Sigmoid colon (tissue), 7 donors: ENCODE measurements around the gene TM4SF1. TPM values are rescaled to one million over a fixed set of nuclear protein-coding genes. Genes with fewer than 3 reads are reported as not detected.
A peak's percentile ranks its signal among the peaks of the same experiment; 100 is the strongest.

Source experiments
- DNase-seq: peaks from one replicate; pipeline ENCODE4 v3.0.0-alpha.2; 2019
- H3K27ac ChIP-seq, 4 donors: fragments of 200-600 bp; sonication (generic); one replicate each; pipeline ENCODE4 v1.5.1; 2016 to 2019; ENCODE audit warnings: mild to moderate bottlenecking in 1 of 4
- H3K27me3 ChIP-seq, 3 donors: fragments of 200-600 bp; sonication (generic); one replicate each; pipeline ENCODE4 v1.5.1; 2019; ENCODE audit warnings: mild to moderate bottlenecking in 1 of 3
- H3K36me3 ChIP-seq, 4 donors: fragments of 200-600 bp; sonication (generic); one replicate each; pipeline ENCODE4 v1.5.1; 2016 to 2019
- H3K4me1 ChIP-seq, 4 donors: fragments of 200-600 bp; sonication (generic); one replicate each; pipeline ENCODE4 v1.5.1; 2017 to 2019
- H3K4me3 ChIP-seq, 4 donors: fragments of 200-600 bp; sonication (generic); one replicate each; pipeline ENCODE4 v1.5.1; 2017 to 2019; ENCODE audit warnings: mild to moderate bottlenecking in 2 of 4, moderate library complexity in 1 of 4
- H3K9me3 ChIP-seq, 4 donors: fragments of 200-600 bp in 3 of 4; sonication (generic) in 3 of 4; one replicate each; pipeline versions ENCODE4 v1.5.1 to v1.6.1; 2013 to 2019
- CTCF ChIP-seq, 4 experiments: fragments of 450-650 bp in 3 of 4; fragments of 200-600 bp in 1 of 4; IDR thresholded peaks; one replicate each; pipeline ENCODE4 v1.5.1; 2016 to 2019; ENCODE audit warnings: antibody characterized with exemption in 4 of 4, mild to moderate bottlenecking in 3 of 4, moderate library complexity in 2 of 4
- EP300 ChIP-seq, 4 donors: sonication (generic); formaldehyde crosslinking; IDR thresholded peaks; one replicate each; pipeline ENCODE4 v1.6.1; 2017; ENCODE audit warnings: antibody characterized with exemption in 4 of 4
- POLR2A ChIP-seq, 2 donors: fragments of 450-650 bp; IDR thresholded peaks; one replicate each; pipeline ENCODE4 v1.6.1; 2016; ENCODE audit warnings: antibody characterized with exemption in 2 of 2, mild to moderate bottlenecking in 2 of 2, moderate library complexity in 2 of 2
- POLR2AphosphoS5 ChIP-seq, 4 donors: sonication (generic); formaldehyde crosslinking; IDR thresholded peaks; one replicate each; pipeline ENCODE4 v1.6.1; 2017; ENCODE audit warnings: antibody characterized with exemption in 4 of 4
- WGBS, 2 donors: extraction: QIAGEN DNeasy Blood & Tissue Kit; methylation state at CpG; one replicate each; pipeline ENCODE4 v1.1.7; 2013; 5-methylcytosine and 5-hydroxymethylcytosine counted together
- intact Hi-C: fragments of 100-400 bp; cut with DNase I; formaldehyde crosslinking; loops from one replicate; pipeline ENCODE4 v1.15.1; 2023
- polyA plus RNA-seq, 3 donors: library from polyadenylated mRNA; stranded (reverse); fragments of 200-250 nt; gene quantifications; one replicate each; pipeline ENCODE4 v1.2.3, GENCODE V29; 2013
- total RNA-seq, 4 donors: library from RNA; depleted of rRNA; stranded (reverse); fragments of >200 nt; gene quantifications; one replicate each; pipeline ENCODE4 v1.1.0, GENCODE V29; 2016
- donor health status: healthy with polysubstance abuse.
- donor health status: Bipolar disorder and iron deficiency.
- donor health status: healthy.

Gene TM4SF1
- total RNA-seq (10 to 100 TPM; 23.5 to 47.4 (median 33.8) TPM), polyA plus RNA-seq (10 to 100 TPM; 18.0 to 76.2 (median 38.4) TPM)

DNA sequence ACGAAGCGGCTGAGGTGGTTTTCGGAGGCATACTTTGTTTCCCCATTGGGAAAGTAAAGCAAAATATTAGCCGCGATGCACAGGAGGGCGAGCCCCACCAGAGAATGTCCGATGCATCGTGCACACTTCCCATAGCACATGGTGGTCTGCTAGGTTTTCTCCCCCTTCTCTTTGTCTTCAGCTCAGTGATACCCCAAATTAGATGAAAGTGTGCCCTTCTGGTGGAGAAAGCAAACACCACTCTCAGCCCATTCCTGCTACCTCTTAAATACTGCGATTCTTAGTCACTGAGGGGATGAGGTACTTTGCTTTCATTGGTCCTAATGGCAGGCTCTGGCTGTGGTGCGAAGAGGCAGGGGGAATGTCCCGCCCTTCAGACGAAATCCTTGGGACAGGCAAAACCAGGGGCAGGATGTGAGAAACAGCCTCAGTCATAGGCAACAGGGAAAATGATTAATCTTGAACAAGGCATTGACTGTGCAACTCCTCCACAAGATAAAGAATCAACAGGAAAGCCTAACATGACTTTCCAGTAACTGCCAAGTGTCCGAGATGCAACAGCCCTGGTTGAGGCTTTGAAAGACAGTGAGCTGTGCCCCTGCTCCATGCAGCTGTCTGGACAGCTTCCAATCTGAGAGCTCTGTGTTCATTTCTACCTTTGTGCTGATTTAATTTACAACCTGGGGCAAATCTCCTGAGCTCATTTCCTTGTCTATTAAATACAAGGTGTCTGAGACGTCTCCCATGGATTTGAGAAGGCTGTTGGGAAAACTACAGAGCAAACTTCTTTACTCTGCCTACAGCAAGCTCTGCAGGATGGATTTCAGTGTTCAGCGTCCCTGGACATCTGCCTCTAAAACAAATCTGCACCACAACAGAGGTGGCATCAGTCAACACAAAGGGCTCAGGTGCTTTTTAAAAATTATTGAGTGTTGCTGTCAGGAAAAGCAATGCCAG, at the start of gene TM4SF1:
Gene TM4SF1 (minus strand): TSS at position 242 of the 957 bp plus-strand sequence. CDS start 102 bp downstream, at position 140.
- Histone ChIP-seq H3K36me3 (no peaks in the 10 kb centered on the region), H3K4me3 (peak within 1 kb of the TSS in 3 of 4 donors; percentile 12 to 24 (median 22)), H3K27ac (peak within 1 kb of the TSS; percentile 27 to 79 (median 49)), H3K27me3 (no peaks in the 10 kb centered on the region), H3K9me3 (no peaks in the 10 kb centered on the region), H3K4me1 (no peaks in the 10 kb centered on the region)
- intact Hi-C loops, result no loop called here
- 9 to 41% methylated on average over 15 of the region's 15 CpGs for WGBS, 2 donors
- TF ChIP-seq POLR2AphosphoS5 (IDR thresholded peaks at IDR 0.05) (peak; percentile 42 to 71 (median 55)), EP300 (IDR thresholded peaks at IDR 0.05) (no peak)
- DNase-seq, result peak; percentile 62

DNA sequence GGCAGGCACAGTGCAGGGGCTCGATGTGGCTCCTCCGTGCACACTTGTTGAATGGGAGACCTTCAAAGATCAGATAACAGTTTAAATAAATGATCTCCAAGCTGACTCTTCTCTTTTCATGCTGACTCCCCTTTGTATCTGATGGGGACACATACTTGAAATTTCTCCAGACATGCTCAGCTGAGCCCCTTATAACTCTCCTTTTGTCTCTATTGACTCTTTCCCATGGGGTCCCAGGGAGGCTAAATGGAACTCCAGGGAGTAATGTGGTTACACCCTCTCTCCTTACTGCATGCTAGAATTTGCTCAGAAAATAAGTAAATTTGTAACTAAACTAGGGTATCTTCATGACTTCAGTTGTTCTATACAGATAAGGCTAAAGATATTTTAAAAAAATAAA, 48.9 kb upstream of the TM4SF1 start:
- DNase-seq, result no peak
- Histone ChIP-seq H3K27ac (no peak overlapping the region), H3K9me3 (no peaks in the 10 kb centered on the region), H3K27me3 (no peaks in the 10 kb centered on the region), H3K36me3 (no peaks in the 10 kb centered on the region), H3K4me1 (no peaks in the 10 kb centered on the region), H3K4me3 (no peak overlapping the region)
- intact Hi-C loops, result no loop called here
- WGBS, 2 donors, result 87 to 91% methylated on average over 2 of the region's 2 CpGs
- TF ChIP-seq POLR2AphosphoS5 (IDR thresholded peaks at IDR 0.05), result no peak

DNA sequence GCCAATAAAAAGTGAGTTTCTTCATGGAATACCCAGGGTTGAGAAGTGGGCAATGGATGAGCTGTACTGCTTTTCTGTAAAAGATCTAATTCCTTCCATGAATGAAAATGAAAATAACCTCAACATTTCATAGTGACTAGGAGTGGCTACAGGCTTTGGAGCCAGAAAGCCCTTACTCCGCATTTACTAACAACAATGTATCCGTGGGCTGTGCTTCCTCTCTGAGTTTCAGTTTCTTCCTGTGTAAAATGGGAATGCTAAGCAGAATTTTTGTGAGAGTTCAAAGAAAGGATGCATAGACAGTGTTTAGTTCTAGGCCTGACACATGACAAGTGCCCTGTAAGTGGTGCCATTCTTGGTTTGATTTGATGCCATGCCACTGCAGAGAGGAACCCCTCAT, 47.5 kb upstream of the TM4SF1 start:
- Histone ChIP-seq H3K27me3 (no peaks in the 10 kb centered on the region), H3K27ac (no peak overlapping the region), H3K9me3 (no peaks in the 10 kb centered on the region), H3K4me1 (no peaks in the 10 kb centered on the region), H3K4me3 (no peak overlapping the region), H3K36me3 (no peaks in the 10 kb centered on the region)
- WGBS, 2 donors, result 56 to 67% methylated on average over 2 of the region's 2 CpGs
- intact Hi-C loops, result no loop called here
- no peak for DNase-seq
- TF ChIP-seq POLR2A (IDR thresholded peaks at IDR 0.05) (no peak), POLR2AphosphoS5 (IDR thresholded peaks at IDR 0.05) (no peak), CTCF (IDR thresholded peaks at IDR 0.05) (no peak), EP300 (IDR thresholded peaks at IDR 0.05) (no peak)

- no peak overlapping the region for H3K27ac ChIP-seq
- no peaks in the 10 kb centered on the region for H3K36me3 ChIP-seq
- no peak for TF ChIP-seq POLR2AphosphoS5 (IDR thresholded peaks at IDR 0.05)
- no peak for TF ChIP-seq CTCF (IDR thresholded peaks at IDR 0.05)
- no peak for TF ChIP-seq EP300 (IDR thresholded peaks at IDR 0.05)
- TF ChIP-seq POLR2A (IDR thresholded peaks at IDR 0.05), result no peak
- no peak for DNase-seq
- intact Hi-C loops, result loop anchor here (1.0 kb wide), 1 partner anchor 10 kb away; no protein-coding TSS in a partner anchor
- no peak overlapping the region for H3K4me3 ChIP-seq
- H3K4me1 ChIP-seq, result no peaks in the 10 kb centered on the region
- no peaks in the 10 kb centered on the region for H3K9me3 ChIP-seq
- 96 to 97% methylated on average over 2 of the region's 2 CpGs for WGBS, 2 donors
- H3K27me3 ChIP-seq, result no peaks in the 10 kb centered on the region
These were observed 44.3 kb upstream of the TM4SF1 start for GRCh38 chr3:149421764-149422163.

- 93 to 95% methylated on average over 4 of the region's 4 CpGs for WGBS, 2 donors
- DNase-seq, result no peak
- TF ChIP-seq POLR2A (IDR thresholded peaks at IDR 0.05) (no peak), EP300 (IDR thresholded peaks at IDR 0.05) (no peak), POLR2AphosphoS5 (IDR thresholded peaks at IDR 0.05) (no peak), CTCF (IDR thresholded peaks at IDR 0.05) (no peak)
- Histone ChIP-seq H3K4me3 (no peak overlapping the region), H3K27ac (no peak overlapping the region), H3K27me3 (no peaks in the 10 kb centered on the region), H3K4me1 (no peaks in the 10 kb centered on the region), H3K9me3 (no peaks in the 10 kb centered on the region), H3K36me3 (no peaks in the 10 kb centered on the region)
- intact Hi-C loops, result no loop called here
These were observed 42.4 kb upstream of the TM4SF1 start for GRCh38 chr3:149419816-149420215.
